LNCaP clone FGC (cell line): ENCODE data around the gene JADE2.
"Not testable (repeated sequence)": the region's sequence is repeated elsewhere in the genome, so short reads cannot be mapped to it uniquely, and the experiment has no call there.

Experiments
- DNase-seq: peaks from one replicate; pipeline ENCODE4 v3.0.0-alpha.2; 2011; ENCODE audit warnings: low read depth
- H3K4me3 ChIP-seq: 2 replicates; pipeline ENCODE4 v1.5.1; 2011; ENCODE audit warnings: mild to moderate bottlenecking, low read depth, low read length, control low read depth
- CTCF ChIP-seq: IDR thresholded peaks from 2 replicates; pipeline ENCODE4 v1.5.1; 2012; ENCODE audit warnings: mild to moderate bottlenecking; ENCODE audit not compliant: control insufficient read depth, insufficient read depth; ENCODE audit errors: extremely low read depth

JADE2 gene

GRCh38 chr5:134547999-134548658, 22.7 kb downstream of the JADE2 start:
- no peak for DNase-seq
- TF ChIP-seq CTCF = no peak
- no peak overlapping the region for H3K4me3 ChIP-seq

- no peak for DNase-seq
- H3K4me3 ChIP-seq = no peak overlapping the region
- no peak for TF ChIP-seq CTCF
Observed at GRCh38 chr5:134549714-134550113, 24.2 kb downstream of the JADE2 start.

- H3K4me3 ChIP-seq = no peak overlapping the region
- no peak for TF ChIP-seq CTCF
- DNase-seq = no peak
Observed at GRCh38 chr5:134550271-134551214, 25.1 kb downstream of the JADE2 start.

- DNase-seq = no peak
- TF ChIP-seq CTCF = no peak
- no peak overlapping the region for H3K4me3 ChIP-seq
Observed at GRCh38 chr5:134551901-134552300, 26.4 kb downstream of the JADE2 start.

- no peak for DNase-seq
- TF ChIP-seq CTCF = no peak
- H3K4me3 ChIP-seq = no peak overlapping the region
Observed at GRCh38 chr5:134552301-134552700, 26.8 kb downstream of the JADE2 start.

GRCh38 chr5:134552716-134553115, 27.2 kb downstream of the JADE2 start:
- H3K4me3 ChIP-seq, DNase-seq: not testable (repeated sequence)

- DNase-seq = no peak
- no peak overlapping the region; the same call in 1 of the 2 replicates for H3K4me3 ChIP-seq
- TF ChIP-seq CTCF = no peak
Observed at GRCh38 chr5:134553821-134554267, 28.4 kb downstream of the JADE2 start.
